SHP77 treated with DMSO at 0.1 percent for 48 hours (cell line): ENCODE measurements around the gene IDUA.

ENCODE experiments used
- DNase-seq: peaks from one replicate; lab custom pipeline; 2025; lab: John Stamatoyannopoulos, UW

IDUA gene

DNA sequence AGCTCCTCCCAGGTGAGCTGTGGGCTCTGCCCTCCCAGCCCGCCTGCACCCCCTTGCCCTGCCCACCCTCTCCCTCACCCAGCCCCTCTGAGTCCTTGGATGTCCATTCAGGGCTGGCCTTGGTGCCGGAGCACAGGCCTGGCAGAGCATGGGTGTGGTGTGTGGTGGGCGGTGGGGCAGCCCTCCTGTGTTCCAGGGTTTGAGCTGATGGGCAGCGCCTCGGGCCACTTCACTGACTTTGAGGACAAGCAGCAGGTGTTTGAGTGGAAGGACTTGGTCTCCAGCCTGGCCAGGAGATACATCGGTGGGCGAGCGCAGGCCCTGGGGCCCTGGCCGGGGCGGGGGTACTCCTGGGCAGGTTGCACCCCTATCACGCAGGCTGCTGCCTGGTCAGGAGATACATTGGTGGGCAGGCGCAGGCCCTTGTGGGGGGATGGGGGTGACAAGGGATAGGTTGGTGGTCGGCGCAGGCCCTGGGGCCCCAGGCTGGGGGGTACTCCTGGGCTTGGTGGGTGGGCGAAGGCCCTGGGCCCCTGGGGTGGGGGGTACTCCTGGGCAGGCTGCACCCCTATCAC is 13.9 kb downstream of the IDUA start:
- no peak for DNase-seq

DNA sequence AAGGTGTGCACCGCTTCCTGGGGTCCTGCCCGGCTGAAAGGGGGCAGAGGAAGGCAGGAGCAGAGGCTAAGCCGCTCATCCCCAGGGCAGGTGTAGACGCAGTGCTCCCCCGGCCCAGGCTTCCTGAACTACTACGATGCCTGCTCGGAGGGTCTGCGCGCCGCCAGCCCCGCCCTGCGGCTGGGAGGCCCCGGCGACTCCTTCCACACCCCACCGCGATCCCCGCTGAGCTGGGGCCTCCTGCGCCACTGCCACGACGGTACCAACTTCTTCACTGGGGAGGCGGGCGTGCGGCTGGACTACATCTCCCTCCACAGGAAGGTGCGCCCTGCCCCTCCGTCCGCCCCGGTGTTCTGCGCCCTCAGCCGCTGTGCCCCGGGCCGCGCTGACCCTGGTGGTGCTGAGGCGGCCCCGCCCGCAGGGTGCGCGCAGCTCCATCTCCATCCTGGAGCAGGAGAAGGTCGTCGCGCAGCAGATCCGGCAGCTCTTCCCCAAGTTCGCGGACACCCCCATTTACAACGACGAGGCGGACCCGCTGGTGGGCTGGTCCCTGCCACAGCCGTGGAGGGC is 14.8 kb downstream of the IDUA start:
- no peak for DNase-seq

DNA sequence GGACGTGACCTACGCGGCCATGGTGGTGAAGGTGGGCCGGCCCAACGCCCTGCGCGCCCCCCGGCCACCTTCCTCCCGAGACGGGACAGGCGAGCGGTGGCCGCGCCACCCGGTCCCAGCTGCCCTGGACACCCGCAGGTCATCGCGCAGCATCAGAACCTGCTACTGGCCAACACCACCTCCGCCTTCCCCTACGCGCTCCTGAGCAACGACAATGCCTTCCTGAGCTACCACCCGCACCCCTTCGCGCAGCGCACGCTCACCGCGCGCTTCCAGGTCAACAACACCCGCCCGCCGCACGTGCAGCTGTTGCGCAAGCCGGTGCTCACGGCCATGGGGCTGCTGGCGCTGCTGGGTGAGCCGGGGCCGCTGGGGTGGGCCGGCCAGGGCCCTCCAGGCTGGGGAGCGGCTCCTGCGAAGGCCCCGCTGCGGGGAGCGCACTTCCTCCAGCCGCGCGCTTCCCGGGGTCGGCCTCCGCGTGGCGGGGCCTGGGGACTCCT is 15.3 kb downstream of the IDUA start:
- DNase-seq = no peak

DNA sequence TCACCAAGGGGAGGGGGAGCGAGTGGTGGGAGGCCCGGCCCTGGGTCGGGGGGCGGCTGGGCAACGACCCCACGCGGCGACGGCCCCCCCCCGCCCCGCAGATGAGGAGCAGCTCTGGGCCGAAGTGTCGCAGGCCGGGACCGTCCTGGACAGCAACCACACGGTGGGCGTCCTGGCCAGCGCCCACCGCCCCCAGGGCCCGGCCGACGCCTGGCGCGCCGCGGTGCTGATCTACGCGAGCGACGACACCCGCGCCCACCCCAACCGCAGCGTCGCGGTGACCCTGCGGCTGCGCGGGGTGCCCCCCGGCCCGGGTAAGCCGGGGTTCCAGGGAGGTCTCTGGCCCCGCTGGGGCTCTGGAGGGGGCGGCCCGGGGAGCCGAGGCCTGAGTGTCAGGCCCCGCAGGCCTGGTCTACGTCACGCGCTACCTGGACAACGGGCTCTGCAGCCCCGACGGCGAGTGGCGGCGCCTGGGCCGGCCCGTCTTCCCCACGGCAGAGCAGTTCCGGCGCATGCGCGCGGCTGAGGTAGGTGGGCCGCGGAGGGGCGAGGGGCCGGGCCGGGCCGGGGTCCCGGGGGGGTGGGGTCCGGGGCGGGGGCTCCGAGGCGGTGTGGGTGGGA is 15.9 kb downstream of the IDUA start:
- DNase-seq = no peak

DNA sequence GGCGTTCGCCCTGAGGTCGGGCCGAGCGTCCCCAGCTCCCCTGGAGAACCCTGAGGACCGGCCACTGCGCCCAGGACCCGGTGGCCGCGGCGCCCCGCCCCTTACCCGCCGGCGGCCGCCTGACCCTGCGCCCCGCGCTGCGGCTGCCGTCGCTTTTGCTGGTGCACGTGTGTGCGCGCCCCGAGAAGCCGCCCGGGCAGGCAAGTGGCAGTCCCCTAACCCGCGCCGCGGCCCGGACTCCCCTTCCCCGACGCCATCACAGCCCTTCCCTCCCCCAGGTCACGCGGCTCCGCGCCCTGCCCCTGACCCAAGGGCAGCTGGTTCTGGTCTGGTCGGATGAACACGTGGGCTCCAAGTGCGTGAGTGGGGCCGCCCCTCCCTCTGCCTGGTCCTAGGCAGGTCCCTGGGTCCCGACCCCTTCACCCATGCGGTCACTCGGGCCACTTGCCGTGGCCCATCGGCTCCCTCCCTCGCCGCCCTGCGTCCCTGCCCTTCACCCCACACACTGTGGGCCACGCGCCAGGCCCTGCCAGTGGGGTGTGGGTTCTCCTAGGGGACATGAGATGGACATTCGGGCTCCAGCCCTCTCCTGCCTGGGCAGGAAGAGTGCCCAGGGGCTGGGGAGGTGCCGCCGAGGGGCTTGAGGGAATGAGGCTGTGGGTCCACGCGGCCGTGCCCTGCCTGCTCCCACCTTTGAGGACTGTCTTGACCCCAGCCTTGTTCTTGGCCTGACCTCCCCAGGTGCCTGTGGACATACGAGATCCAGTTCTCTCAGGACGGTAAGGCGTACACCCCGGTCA is 16.6 kb downstream of the IDUA start:
- no peak for DNase-seq

DNA sequence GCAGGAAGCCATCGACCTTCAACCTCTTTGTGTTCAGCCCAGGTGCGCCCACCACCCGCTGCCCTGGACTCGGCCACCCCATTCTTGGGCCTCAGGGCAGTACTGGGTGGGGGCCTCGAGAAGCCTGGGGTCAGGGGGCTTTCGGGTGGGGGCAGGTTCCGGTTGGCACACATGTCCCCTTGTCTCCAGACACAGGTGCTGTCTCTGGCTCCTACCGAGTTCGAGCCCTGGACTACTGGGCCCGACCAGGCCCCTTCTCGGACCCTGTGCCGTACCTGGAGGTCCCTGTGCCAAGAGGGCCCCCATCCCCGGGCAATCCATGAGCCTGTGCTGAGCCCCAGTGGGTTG is 17.2 kb downstream of the IDUA start:
- DNase-seq = no peak

DNA sequence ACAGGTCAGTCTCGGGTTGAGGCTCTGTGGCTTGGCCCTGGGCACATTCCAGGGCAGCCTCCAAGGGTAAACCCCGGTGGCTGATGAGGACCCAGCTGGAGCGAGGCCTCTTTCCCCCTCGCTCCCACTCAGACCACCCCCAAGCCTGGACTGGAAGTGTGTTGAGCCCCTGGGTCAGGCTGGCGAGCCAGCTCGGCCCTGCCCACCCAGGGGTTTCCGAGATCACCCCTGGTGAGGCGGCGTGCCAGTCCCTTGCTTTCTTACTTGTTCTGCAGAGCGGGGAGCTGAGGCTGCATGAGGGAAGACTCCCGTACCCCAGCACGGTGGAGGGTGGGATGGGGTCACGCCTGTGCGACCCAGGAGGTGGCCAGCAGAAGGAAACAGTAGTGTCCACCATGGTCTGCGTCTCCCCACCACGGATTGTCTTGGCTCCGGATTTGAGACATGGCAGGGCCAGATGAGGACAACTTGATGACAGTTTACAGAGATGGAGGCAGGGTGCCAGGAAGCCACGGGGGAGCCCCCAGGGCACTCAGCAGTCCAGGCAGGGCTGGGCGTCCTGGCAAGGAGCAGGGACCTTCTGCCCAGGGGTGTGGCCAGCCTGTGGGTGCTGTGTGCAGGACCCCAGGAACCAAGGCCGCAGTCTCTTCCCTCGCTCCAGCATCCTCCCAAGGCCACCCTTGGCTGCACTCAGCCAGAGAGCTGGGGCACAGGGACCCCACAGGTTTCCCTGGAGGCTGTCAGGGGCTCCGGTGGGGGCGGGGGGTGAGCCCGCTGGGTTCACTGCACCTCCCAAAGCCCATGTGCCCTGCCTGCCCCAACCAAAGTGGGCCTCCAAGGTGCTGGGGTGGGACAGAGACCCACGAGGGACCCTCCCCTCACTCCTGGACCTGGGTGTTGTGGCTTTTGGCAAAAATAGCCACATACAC is 18.0 kb downstream of the IDUA start:
- no peak for DNase-seq

DNA sequence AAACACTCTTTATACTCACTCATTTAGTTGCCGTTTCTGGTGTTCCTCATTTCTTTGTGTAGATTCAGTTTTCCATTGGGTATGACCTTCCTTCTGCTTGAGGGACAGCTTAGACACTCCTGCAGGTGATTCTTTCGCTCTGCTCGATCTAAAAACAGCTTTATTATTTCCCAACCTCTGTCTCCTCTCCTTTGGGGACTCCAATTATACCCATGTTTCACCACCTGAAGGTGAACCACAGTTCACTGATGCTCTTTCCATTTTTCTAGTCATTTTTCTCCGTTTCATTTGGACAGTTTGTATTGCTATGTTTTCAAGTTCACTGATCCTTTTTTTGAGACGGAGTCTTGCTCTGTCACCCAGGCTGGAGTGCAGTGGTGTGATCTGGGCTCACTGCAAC is 20.0 kb downstream of the IDUA start:
- DNase-seq = no peak

DNA sequence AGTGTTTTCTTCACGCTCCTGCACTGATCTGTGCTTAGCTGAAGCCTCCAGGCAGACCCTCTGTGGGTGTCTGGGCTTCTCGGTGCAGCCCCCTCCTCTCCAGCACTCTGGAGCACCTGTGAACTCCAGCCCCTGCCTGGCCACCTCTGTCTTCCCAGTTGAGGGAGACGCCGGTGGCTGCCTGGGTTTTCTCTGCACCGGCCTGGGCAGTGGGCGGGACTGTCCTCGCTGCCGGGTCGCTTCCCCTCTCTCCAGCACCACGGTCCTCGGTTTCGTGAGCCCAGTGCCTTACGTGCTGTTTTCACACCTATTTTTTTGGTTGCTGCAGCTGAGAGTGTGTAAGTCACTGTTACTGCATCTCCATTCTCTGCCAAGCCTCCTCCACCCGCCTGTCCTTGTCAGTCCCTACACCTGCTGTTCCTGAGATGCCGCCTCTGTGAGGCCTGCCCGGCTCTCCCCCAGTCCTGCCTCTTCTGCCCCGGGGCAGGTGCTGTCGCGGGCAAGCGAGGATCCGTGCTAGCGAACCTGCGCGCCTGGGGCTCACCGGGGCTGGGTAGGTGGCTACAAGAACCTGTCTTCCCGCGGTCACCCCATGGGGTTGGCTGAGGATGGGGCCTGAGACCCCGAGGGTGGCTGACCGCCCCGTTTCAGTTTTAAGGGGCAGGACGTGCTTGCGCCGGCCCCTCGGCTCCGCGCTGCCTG is 22.1 kb downstream of the IDUA start:
- DNase-seq = no peak

DNA sequence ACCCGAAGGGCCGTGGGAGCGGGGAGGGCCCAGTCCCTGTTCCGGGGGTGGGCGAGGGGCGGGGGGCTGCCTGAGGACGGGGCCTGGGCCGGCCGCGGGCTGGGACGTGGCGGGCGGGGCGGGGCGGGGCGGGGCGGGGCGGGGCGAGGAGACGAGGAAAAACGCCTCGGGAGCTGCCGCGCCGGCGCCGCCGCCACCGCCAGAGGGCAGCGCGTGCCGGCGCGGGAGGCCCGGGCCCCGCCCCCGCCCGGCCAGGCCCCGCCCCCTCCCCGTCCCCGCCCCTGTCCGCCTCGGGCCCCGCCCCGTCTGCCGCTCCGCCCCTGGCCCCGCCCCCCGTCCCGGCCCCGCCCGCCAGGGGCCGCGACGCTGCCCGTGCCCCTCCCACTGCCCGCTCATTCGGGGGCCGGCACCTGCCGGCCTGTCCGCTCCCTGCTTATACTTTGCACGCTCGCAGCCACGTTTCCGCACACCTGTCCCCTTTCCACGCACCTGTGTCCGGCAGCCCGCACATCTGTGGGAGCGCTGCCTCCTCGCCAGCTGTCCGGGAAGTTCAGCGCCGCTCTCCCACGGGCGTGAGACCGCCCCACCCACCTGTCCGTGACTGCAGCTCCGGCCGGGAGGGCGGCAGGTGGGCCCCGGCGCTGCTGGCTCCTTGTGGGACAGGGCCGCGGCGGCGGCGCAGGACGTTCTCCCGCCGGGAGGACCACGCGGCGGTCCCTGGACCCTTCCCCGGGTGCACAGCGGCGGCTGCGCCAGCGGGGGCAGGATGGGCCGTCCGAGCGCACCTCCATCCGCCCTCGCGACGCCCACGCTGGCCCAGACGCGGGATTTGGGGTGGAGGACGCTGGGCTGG is 22.9 kb downstream of the IDUA start:
- DNase-seq = no peak

DNA sequence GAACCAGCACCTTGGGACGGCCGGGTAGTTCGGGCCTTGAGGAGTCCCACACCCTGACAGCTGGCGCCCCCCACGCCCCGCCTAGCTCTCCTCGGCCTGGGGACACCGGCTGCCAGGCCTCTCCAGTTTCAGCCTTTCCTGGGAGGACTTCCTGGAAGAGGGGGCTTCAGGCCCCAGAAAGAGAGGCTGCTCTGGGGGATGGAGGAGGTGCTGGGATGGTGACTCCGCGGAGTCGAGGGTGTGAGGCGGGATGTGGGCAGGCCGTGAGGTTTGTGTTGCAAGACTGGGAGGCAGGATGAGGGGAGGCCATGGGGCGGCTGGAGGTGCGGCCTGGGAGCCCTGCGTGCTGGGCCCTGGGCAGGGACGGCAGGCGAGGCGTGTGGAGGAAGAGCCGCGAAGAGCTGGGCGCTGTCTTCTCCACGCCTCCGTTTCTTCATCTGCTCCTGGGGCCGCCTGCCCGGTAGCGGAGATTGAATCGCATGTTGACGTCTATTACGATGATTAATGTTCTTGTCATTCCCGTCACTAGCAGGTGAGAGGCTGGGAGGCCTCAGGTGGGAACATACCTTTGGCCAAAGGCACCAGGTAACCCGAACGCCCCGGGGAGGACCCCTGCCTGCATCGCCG is 23.7 kb downstream of the IDUA start:
- no peak for DNase-seq

DNA sequence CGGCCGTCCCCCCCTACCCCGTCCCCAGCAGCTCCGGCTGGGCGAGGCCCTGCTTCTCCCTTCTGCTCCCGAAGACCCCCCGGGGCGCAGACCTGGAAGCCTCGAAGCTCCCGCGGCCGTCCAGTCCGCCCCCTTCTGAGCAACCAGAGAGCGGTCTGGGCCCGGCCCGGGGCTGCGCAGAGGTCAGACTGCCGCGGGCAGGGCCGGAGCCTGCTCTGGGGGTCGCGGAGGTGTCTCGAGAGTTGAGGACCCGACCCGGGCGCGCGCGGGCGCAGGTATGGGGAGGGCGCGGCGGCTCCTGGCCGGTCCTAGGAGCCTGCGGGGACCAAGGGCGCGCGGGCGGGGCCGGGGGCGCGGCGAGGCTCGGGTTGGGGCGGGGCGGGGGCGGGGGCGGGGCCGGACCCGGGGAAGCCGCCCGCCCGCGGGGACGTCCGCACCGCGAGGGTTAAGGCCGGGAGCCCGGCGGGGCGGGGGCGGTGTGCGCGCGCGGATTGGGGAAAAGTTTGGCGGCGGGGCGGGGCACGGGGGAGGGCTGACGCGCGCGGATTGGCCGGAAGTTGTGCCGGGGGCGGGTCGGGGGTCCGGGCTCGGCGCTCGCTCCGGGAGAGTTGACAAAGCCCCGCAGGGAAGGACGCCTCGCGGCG is 24.3 kb downstream of the IDUA start, which contains the start of gene FGFRL1:
TSS of gene FGFRL1 (plus strand) at position 605 of the 644 bp plus-strand sequence. CDS start 860 bp downstream, outside the sequence.
- DNase-seq = no peak

DNA sequence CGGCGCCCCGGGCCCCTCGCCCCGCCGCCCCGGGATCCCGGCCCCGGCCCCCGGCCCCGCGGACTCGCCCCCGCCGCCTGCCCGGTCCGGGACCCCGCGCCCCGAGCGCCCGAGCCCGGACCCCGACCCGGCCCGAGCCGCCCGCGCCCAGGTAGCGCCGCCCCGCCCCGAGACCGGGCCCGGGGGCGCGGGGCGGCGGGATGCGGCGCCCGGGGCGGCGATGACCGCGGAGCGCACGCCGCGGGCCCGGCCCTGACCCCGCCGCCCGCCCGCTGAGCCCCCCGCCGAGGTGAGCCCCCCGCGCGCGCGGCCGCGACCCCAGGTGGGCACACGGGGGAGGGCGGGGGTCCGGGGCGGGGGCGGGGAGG is 24.8 kb downstream of the IDUA start:
- no peak for DNase-seq

DNA sequence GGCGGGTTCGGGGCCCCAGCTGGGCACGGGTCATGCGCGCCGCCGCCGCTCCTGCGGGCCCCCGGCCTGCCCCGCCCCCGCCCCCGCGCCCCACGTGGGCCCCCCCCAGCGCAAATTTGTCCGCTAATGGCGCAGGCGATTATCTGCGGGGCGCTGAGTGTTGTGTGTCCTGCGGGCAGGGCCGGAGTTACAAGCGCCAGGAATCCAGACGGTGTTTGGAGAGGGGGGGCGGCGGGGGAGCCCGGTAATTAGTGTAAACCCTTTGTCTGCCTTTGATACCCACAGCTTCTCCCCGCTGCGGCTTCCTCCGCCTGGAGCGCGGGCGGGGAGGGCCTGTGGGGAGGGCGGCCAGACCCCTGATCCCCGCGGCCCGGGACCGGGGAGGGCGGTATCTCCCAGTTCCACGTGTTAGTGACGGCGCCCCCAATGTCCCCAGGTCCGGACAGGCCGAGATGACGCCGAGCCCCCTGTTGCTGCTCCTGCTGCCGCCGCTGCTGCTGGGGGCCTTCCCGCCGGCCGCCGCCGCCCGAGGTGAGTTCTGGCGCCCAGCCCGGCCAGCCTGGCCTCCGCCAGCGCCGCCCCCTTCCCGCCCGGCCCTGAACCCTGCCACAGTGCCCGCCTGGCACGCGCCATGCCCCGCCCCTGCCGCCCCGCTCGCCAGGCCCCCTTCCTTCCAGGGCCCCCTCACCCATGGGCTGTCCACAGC is 25.3 kb downstream of the IDUA start:
- DNase-seq = no peak

DNA sequence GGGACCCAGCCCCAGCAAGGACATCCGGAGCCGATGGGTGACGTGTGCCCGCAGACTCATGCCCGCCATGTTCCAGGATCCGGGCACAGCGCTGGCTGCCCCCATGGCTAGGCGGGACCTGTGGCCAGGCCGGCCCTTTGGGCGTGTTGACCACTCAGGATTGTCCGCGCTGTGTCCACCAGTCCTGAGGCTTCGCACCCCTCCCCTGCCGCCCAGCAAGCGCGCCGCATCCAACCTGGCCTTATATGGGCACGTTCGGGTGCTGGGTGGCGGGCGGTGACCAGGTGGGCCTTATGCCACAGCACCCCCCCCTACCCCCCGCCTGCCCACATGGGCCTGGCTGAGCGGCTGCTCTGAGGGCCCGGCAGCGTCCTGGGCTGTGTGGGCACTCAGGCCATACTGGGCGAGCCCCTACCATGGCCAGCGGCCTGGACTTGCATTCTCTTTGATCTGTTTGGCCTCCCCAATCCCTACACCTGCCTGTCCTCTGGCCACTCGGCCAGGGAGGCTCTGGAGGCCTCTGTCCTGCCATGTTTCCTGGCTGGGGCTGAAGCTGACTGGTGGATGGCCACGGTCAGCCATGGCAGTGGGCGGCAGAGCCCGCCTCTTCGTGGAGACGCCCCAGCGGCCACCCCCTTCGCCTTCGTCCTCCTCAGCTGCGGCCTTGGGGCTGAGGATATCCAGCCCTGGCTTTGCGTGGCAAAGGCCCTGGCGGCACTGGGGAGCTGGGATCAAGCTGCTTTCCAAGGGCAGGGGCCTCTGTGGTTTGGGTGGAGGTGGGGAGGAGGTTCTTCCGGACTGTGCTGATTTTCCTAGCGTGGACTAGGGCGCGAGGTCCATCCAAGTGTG is 26.6 kb downstream of the IDUA start:
- no peak for DNase-seq

DNA sequence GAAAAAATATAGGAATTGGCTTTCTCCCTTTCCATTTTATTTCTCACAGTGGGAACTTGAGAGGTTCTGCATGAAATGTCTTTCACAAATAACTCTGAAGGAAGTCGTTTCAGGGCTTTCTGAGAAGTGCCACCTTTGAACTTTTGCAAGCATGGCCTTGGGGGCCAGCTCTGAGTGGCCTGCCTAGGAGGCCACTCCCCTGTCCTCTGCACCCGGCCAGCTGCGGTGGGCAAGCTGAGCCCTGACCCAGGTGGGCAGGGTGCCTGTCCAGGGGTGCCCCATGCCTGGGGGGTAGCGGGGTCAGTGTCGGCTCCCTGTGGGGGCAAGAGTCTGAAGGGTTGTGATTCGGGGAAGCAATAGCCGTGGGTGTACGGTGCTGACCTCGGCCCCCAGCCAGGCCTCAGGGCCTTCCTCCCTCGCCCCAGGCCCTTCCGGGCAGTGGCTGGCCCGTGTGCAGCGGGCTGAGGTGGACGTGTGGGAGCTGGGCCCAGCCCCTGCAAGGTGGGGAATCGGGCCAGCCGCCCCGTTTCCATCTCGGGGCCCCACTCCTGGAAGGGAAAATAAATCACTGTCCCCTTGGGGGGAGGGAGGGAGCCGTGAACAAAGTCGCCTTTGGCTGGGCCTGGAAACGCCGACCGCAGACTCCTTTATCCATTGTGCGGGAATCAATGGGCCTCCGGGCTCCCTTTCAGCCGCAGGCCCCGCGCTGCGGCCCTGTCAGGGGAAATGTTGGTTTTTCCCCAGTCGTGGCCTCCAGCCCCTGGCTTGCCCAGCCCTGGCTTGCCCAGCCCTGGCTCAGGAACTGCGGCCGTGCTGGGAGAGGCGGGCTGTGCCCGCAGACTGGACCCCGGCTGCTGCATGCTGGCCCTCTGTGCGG is 27.7 kb downstream of the IDUA start:
- no peak for DNase-seq

DNA sequence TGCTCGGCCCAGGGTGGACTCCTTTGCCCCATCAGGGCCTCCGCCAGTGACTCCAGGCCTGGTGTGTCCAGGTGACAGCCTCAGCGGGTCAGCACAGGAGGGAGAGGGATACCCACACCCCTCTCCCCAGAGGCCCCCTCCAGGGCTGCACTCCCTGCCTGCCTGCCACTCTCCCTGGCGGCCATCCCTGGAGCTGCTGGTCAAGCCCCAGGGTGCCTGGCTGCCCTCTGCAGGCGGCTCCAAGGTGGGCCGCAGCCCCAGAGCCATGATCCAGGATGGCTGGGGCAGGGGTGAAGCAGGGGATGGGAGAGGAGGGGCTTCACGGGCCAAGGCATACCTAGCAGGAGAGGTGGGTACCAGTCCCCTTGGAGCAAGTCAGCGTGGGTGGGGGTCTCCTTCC is 28.3 kb downstream of the IDUA start:
- DNase-seq = no peak
